A549 (cell line): Measurements from ENCODE around the gene LENG1.

ENCODE experiments used
- BHLHE40 ChIP-seq: IDR thresholded peaks from 2 replicates; pipeline ENCODE4 v1.6.1; 2012; ENCODE audit warnings: low read depth, low read length, inconsistent platforms
- CEBPB ChIP-seq, 2 experiments: fragments of >200 bp in 1 of 2; sonication (Bioruptor Twin) in 1 of 2; formaldehyde crosslinking in 1 of 2; IDR thresholded peaks; 2 replicates each; pipeline ENCODE4 v1.6.1; 2012 to 2016

- no peak for TF ChIP-seq CEBPB (IDR thresholded peaks at IDR 0.05)
- TF ChIP-seq BHLHE40 = no peak
These were observed 5.0 kb upstream of the LENG1 start for GRCh38 chr19:54164369-54165068.
